Colonic mucosa (tissue), 4 donors: ENCODE measurements around the gene PKD1. TPM values are rescaled to one million over a fixed set of nuclear protein-coding genes. Genes with fewer than 3 reads are reported as not detected.

Source experiments
- DNase-seq: peaks from one replicate; pipeline ENCODE4 v3.0.0-alpha.2; 2020
- H3K27ac ChIP-seq: fragments of 200-600 bp; one replicate; pipeline ENCODE4 v1.8.0; 2021
- H3K27me3 ChIP-seq: fragments of 200-600 bp; one replicate; pipeline ENCODE4 v1.8.0; 2021
- H3K36me3 ChIP-seq: fragments of 200-600 bp; one replicate; pipeline ENCODE4 v1.8.0; 2021
- H3K4me1 ChIP-seq: fragments of 200-600 bp; one replicate; pipeline ENCODE4 v1.8.0; 2021; ENCODE audit warnings: mild to moderate bottlenecking
- H3K4me3 ChIP-seq: fragments of 200-600 bp; one replicate; pipeline ENCODE4 v1.8.0; 2021
- H3K9ac ChIP-seq, 2 donors: one replicate each; pipeline ENCODE4 v1.7.0; 2013; ENCODE audit warnings: control low read depth in 2 of 2, low read depth in 2 of 2, low read length in 2 of 2
- H3K9me3 ChIP-seq: fragments of 200-600 bp; one replicate; pipeline ENCODE4 v1.8.0; 2021
- CTCF ChIP-seq: fragments of 200-600 bp; IDR thresholded peaks from one replicate; pipeline ENCODE4 v1.8.0; 2022; ENCODE audit warnings: antibody characterized with exemption, mild to moderate bottlenecking
- intact Hi-C: fragments of 100-400 bp; cut with DNase I; formaldehyde crosslinking; loops from one replicate; pipeline ENCODE4 v1.14.1; 2022
- total RNA-seq, 2 donors: library from RNA; stranded (reverse); fragmentation: NEBNext Ultra II Directional in 1 of 2; extraction: Animal tissue kit (Norgen Biotek cat#: 25700) in 1 of 2; gene quantifications; one replicate each; pipeline ENCODE4 v1.2.1, GENCODE V29; 2021
- donor health status: healthy.
- donor health status: DM: no; HTN: no; CAD: no.
- donor health status: DM: no; HTN: no; CAD: no.

The PKD1 gene
- total RNA-seq, 2 donors from 2014 or later: 48.2 to 83.5 TPM

- DNase-seq: peak; percentile 90
- H3K4me3 ChIP-seq: peak overlapping the region; percentile 39
- peaks cover 4% of the 10 kb centered on the region for H3K4me1 ChIP-seq
- H3K27me3 ChIP-seq: no peaks in the 10 kb centered on the region
- TF ChIP-seq CTCF: no peak
- peak overlapping the region; percentile 84 for H3K27ac ChIP-seq
- no peaks in the 10 kb centered on the region for H3K36me3 ChIP-seq
- no peaks in the 10 kb centered on the region for H3K9me3 ChIP-seq
- peak overlapping the region in 1 of 2 donors; percentile 81 for H3K9ac ChIP-seq
- intact Hi-C loops: no loop called here
Observed at GRCh38 chr16:2092256-2092620, 43.5 kb downstream of the PKD1 start.

- peak overlapping the region; percentile 74 to 81 for H3K9ac ChIP-seq
- peak overlapping the region; percentile 39 for H3K4me3 ChIP-seq
- no peak for TF ChIP-seq CTCF
- H3K9me3 ChIP-seq: no peaks in the 10 kb centered on the region
- H3K4me1 ChIP-seq: peaks cover 4% of the 10 kb centered on the region
- DNase-seq: no peak
- peaks cover 5% of the 10 kb centered on the region for H3K36me3 ChIP-seq
- no peaks in the 10 kb centered on the region for H3K27me3 ChIP-seq
- intact Hi-C loops: no loop called here
- H3K27ac ChIP-seq: peak overlapping the region; percentile 84
Observed at GRCh38 chr16:2091547-2092255, 44.0 kb downstream of the PKD1 start.

GRCh38 chr16:2090777-2091546 lies 44.7 kb downstream of the PKD1 start:
- TF ChIP-seq CTCF: peak; percentile 36
- Histone ChIP-seq H3K36me3 (peaks cover 12% of the 10 kb centered on the region), H3K4me1 (peaks cover 4% of the 10 kb centered on the region), H3K9ac (peak overlapping the region; percentile 74 to 84), H3K4me3 (peak overlapping the region; percentile 39), H3K9me3 (no peaks in the 10 kb centered on the region), H3K27ac (peak overlapping the region; percentile 84), H3K27me3 (no peaks in the 10 kb centered on the region)
- peak; percentile 91 for DNase-seq
- intact Hi-C loops: no loop called here

GRCh38 chr16:2090481-2090776 lies 45.3 kb downstream of the PKD1 start:
- Histone ChIP-seq H3K36me3 (peaks cover 12% of the 10 kb centered on the region), H3K27me3 (no peaks in the 10 kb centered on the region), H3K9me3 (no peaks in the 10 kb centered on the region), H3K4me1 (peaks cover 4% of the 10 kb centered on the region), H3K27ac (peak overlapping the region; percentile 79), H3K4me3 (peak overlapping the region; percentile 38), H3K9ac (peak overlapping the region; percentile 66 to 84)
- DNase-seq: peak; percentile 30
- TF ChIP-seq CTCF: no peak
- intact Hi-C loops: no loop called here

GRCh38 chr16:2089706-2090480 lies 45.8 kb downstream of the PKD1 start:
- Histone ChIP-seq H3K4me1 (peaks cover 4% of the 10 kb centered on the region), H3K9me3 (no peaks in the 10 kb centered on the region), H3K27me3 (no peaks in the 10 kb centered on the region), H3K36me3 (peaks cover 12% of the 10 kb centered on the region), H3K27ac (peak overlapping the region; percentile 79), H3K9ac (peak overlapping the region; percentile 66 to 84), H3K4me3 (peak overlapping the region; percentile 38)
- intact Hi-C loops: loop anchor here (5.0 to 10.0 kb wide), 2 partner anchors 47 to 65 kb away; partner anchors contain the start of genes NHERF2 and PKD1
- no peak for TF ChIP-seq CTCF
- DNase-seq: no peak
